CD1c-positive myeloid dendritic cell (primary cell): Measurements from ENCODE around the gene ELMO3.

Source experiments
- DNase-seq: peaks from one replicate; pipeline ENCODE4 v3.0.0-alpha.2; 2016; ENCODE audit errors: extremely low spot score

Gene ELMO3

DNA sequence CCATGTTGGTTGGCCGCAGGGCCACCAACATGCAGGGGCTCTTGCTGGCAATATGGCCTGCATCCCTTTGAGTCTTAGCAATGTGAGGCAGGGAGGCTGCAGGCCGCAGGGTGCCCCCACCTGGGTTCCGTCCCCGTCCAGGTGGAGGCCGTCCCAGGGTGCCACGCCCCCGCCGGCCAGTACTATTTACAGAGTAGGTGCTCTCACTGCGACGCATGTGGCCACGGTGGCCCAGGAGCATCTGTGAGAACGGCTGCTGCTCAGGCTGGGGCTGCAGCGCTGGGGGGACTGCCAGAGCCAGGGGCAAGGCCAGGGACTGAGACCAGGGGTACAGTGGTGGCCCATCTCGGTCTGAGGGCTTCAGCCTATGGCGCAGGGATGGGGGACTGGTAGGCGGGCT is 18.8 kb upstream of the ELMO3 start:
- no peak for DNase-seq

DNA sequence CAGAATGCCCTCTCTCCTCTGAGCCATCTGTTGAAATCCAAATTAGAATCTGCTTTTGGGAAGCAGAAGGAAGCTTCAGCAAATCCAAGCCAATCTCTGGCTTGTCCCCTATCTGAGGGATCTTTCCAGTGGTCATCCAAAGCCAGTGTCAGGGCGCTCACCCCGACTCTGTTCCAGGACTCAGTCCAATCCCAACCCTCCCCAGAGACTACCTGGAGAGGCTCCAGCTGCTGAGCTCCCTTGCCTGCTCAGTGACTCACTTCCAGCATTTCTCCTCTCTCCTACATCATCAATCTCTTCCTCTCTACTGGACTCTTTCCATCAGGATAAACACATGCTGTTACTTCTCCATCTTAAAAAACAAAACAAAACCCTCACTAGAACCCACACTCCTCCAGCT is 17.6 kb upstream of the ELMO3 start:
- no peak for DNase-seq

DNA sequence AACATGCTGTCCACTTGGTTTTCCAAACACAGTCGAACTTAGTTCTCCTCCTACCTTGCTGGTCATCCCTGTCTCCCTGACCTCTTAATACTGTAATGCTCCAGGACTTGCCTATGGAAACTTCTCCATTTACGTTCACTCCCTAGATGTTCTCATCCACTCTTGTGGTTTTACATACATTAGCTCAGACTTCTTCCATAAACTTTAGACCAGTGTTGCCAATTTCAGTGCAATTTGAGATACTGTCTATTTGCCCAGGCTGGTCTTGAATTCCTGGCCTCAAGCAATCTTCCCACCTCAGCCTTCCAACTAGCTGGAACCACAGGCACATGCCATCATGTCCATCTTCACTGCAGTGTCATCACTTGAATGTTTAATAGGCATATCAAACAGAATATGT is 16.6 kb upstream of the ELMO3 start:
- DNase-seq, result no peak

DNA sequence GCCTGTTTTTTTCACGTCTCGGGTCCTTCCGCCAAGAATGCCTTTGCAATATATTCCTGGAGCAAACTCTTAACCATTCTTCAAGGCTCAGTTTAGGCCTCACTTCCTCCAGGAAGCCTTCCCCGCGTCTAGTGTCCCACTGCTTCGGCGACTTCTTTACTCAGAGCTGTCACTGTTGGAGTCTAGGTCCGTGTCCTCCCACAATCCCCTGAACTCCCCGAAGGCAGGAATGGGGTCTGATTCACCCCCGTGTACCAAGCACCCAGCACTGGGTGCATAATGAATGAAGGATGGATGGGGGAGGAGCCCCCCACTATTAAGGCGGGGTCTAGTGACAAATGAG is 15.7 kb upstream of the ELMO3 start:
- DNase-seq, result no peak

DNA sequence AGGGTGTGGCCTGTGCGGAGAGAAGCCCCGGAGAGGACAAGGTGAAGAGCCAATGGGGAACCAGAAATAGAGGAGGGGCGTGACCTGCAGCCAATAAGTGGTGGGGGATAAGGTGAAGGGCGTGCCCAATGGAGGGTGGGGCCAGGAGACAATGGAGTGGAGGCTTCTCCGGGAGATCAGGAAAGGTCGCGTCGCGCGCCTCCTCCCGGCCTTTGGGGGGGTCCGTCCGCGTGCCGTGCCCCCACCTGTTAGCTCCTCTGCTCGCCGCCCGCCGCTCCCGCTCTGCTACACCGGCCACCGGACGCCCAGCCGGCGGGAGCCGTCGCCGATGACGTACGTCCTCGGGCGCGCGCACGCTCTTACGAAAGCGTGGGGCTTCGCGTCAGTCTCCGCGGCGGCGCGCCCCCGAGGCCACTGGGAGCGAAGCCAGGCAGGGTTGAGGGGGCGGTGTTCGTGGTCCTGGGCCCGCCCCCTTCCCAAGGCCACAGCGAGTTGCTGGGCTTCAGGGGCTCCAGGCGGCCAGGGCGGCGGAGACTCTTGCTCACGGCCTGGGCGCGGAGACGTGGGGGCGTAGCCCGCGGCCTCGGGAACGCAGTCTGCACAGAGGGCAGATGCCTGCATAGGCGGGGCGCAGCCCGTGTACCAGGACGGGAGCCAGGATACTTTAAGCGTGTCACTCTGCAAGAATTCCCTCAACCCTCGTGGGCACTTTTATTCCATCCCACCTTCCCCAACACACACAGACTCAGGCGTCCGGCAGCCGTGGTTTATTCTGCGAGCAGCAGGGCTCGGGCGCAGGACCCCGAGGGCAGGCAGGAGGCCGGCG is 15.1 kb upstream of the ELMO3 start, which contains the start of gene MATCAP1:
TSS of gene MATCAP1 (minus strand) at position 337 of the 826 bp plus-strand sequence. CDS start 3,353 bp downstream, outside the sequence.
- peak; percentile 96 for DNase-seq

DNA sequence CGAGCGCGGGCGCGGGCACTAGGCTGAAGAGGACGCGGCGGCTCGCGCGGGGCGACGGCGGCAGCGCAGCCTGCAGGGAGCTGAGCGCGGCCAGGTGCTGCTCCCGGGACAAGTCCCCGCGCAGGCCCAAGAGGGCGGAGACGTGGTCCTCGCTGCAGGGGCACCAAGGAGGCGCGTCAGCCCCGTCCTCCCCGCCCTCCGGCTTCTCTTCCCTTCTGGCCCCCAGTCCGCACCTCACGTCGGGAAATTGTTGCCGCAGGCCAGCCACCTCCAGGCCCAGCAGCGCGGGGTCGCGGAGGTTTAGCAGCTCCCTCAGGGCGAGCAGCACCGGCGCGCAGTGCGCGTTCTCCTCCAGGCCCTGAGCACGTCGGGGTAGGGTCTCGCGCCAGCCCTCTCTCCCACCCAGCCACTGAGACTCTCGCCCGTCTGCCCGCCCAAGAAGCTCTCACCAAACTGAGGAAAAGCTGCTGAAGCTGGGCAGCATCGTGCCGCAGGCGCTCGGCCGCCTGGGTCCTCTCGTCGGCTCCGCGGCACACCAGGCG is 14.4 kb upstream of the ELMO3 start:
- no peak for DNase-seq

DNA sequence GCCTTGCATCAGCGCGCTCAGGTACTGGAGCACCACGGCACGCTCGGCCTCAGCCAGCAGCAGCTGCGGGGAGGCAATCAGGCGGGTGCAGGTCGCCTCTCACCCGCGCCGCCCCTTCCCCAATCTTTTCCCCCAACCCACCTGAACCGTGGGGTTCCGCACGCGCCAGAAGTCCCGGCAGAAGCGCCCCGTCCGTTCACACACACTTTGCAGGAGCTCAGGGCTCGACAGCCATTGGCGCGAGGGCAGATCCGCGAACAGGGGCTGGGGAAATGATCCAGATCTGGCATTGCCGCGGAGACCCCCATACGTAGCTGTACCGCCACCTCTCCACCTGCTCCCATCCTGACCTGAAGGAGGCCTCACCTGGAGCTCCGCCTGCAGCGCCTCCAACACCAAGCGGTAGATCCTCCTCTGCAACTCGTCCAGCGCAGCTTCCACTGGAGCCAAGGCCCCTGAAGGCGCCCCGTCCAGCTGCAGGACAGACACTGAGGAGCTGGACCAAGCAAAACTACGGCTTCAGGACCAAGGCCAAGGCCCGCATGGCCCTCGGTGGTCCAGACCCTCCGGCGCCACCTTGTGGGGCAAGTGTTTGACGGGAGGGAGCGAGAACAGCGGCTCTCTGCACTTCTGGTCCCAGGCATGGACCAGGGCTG is 13.8 kb upstream of the ELMO3 start:
- DNase-seq, result peak; percentile 92

DNA sequence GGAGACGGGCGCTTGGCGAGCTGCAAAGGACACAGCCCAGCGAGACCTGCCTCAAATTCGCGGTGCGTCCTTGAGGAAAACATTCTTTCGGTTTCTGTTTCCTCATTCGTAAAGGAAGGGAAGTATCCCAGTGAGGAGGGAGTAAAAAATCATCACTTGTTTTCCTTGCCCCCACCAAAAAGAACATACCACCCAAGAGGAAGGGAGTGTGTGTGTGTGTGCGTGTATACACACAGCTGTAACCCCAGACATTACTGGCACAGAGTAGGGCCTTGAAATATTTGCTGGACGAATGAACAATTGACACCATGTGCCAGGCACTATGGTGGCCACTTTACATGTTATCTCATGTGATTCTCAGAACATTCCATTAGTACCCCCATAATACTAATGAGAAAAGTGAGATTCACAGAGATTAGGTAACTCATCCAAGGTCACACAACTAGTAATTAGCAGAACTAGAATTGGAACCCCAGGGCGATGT is 13.2 kb upstream of the ELMO3 start:
- no peak for DNase-seq

DNA sequence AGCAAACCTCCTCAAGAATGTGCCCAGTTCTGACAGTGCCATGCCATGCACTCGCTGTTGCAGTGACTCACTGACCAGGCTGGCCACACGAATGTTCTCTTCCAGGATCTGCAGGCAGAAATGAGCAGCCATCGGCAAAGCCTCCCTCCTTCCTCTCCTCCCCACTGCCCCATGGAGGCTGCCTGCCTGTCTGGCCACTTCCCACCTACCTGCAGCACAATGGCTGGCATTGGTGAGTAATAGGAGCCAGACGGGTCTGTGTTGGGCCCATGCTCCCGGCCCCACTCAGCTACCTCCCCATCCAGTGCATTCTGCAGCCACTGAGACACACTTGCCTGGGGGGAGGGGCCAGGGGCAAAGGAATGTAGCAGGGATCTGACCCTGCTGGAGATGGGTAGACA is 12.4 kb upstream of the ELMO3 start:
- no peak for DNase-seq

DNA sequence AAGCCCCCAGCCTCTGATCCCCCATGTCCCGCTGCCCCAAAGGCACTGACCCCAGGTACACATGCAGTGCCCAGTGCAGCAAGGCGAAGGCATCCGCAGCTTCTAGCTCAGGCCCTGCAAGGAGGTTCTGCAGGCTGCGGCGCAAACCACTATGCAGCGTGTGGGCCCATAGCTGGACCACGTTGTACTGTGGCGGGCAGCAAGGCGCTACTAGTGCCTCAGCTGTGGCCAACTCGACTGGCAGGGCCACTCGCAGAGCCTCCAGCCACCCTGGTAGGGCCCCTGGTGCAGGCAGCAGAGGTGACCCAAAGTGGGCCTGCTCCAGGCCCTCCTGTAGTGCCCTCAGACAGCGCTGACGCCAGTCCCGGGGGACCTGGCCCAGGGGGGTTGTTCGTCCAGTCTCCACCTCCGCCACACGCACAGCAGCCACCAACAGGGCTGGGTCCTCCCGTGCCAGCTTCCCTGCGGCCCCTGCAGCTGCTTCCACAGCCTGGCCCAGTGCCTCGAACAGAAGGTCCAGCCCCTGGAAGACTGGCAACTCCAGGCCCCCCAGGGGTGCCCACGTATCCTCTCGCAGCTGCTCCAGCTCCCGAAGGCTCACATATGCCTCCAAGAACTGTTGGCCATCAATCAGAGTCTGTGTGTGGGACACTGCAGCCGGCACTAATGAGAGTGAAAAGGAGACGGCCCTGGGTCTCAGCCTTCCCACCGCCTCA is 11.6 kb upstream of the ELMO3 start:
- no peak for DNase-seq

DNA sequence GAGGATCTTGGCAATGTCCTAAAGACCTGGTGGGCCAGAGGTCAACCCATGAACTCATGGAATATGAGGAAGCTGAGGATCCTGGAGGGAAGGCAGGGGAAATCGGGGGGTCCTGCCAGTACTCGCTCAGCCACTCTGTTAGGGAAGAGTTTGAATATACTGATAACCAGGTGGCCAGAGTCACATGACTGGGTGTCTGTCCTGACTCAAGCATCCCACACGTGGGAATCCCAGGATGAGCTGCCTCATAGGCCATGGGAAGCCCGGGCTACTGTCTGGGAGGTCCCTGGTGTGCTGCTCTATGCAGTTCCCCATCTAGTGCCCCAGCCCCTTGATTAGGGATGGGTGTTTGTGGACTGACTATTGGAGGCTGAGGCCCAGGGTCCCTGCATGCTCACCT is 10.6 kb upstream of the ELMO3 start:
- DNase-seq, result no peak

DNA sequence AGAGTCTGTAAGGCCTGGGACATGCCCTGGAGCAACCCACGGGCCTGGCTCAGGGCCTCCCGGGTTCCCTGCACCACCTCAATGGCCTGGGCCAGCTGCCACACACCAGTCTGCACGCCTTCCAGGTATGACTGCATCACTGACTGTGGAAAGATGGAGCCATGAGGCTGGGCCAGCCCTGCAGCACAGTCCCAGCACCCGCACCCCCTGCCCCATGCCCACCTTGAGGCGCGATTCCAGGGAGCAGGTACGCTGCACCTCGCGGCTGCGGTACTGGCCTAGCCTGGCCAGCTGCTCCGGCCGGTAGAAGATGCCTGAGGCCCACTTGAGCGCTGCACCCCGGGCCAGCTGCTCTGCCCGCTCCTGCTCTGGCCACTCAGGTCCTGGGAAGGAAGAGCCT is 10.1 kb upstream of the ELMO3 start:
- no peak for DNase-seq

DNA sequence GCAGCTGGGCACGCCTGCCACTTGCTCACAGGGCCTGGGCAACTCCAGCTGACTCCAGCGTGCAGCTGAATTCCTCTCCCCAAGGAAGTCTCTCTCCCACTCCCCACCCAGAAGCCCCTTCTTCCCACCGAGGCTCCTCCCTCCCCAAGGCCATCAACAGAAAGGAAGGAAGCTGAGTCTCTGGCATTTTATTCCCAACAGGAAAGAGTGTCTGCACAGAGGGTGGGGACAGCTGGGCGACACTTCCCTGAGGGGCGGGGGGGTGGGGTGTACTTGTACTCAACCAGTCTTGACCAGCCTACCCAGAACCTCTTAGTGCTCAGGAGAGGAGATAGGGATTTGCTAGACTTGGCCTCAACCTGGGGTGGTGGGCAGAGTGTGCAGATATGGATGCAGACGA is 8.9 kb upstream of the ELMO3 start, which contains the start of gene EXOC3L1:
TSS of gene EXOC3L1 (minus strand) at position 96 of the 400 bp plus-strand sequence. CDS start 460 bp downstream, outside the sequence.
- DNase-seq, result no peak

DNA sequence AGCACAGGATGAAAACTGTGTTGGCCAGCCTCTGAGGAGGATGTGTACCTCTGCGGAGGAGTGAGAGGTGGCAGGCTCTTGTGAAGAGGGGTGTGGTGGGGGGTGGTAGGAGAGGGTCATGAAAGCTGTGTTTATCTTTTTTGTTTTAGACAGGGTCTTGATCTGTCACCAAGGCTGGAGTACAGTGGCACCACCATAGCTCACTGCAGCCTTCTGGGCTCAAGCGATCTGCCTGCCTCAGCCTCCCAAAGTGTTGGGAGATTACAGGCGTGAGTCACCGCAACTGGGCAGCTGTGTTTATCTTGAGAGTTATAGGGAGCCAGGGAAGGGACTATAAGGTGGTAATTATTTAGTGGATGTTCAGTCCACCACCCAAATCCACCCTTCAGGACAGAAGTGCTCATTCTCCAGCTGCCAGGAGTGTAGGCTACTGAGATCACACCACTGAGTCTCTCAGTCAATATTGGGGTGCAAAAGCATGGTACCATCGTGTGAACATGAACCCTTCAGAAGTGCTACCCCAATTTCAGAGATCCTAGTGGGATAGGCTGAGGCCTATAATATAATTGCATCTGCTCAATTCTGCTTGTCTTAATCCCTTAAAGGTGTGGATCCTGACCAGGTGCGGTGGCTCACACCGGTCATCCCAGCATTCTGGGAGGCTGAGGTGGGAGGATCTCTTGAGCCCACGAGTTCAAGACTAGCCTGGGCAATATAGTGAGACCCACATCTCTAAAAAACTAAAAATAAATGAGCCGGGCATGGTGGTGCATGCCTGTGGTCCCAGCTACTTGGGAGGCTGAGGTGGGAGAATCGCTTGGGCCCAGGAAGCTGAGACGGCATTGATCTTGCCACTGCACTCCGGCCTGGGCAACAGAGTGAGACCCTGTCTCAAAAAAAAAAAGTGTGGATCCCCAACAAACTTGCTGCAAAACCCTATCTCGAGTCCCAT is 8.2 kb upstream of the ELMO3 start:
- no peak for DNase-seq

DNA sequence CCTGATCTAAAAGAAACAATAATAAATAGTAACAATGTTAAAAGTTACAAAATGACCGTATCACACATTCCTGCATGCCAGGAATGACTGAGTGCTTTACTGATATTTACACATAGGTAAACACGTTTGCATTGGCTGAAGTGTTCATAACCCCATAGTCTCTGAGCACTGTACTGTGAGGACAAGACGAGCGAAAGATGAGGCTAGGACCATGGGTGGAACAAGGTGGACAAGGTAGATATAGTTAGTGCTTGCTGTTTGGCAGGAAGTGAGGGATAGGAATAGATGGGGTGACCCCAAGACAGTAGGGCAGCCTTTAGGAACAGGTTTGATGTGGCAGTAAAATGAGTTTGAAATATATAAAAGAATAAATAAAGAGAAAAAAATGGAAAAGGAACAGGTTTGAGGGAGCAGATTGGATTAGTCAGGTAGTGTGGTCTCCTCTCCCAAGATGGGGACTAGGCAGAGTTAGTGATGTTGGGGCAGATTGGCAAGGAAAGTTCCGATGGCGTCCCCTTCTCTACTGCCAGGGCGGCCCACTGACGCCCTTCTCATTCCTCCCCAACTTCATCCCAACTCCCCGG is 7.4 kb upstream of the ELMO3 start:
- no peak for DNase-seq

DNA sequence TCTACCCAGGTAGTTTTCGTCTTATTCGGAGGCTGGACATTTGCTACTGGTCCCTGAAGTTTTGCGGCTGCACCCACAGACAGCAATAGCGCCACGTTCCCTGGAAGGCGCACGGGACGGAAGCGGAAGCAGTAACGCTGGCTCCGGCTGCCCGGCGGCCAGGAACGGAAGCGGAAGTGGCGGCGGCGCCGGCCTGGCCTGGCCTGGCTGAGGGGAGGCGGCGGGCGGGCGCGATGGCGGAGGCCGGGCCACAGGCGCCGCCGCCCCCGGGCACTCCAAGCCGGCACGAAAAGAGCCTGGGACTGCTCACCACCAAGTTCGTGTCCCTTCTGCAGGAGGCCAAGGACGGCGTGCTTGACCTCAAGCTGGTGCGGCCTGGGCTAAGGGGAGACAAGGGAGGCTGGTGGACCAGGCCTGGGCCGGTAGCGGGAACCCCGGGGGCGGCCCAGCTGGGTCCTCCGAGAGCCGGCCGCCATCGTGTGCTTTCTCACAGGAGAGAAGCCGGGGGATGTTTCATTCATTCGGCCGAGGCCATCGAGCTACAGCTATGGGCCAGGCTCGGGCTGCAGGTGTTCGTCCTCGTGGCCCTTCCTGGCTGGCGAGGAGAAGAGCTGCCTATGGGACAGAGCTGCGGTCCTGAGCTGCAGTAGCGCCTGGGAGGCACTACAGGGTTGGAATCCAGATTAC is 6.8 kb upstream of the ELMO3 start, which contains the start of gene E2F4:
TSS of gene E2F4 (plus strand) at position 161 of the 687 bp plus-strand sequence. CDS start at position 234, 73 bp downstream.
- DNase-seq, result peak; percentile 96

DNA sequence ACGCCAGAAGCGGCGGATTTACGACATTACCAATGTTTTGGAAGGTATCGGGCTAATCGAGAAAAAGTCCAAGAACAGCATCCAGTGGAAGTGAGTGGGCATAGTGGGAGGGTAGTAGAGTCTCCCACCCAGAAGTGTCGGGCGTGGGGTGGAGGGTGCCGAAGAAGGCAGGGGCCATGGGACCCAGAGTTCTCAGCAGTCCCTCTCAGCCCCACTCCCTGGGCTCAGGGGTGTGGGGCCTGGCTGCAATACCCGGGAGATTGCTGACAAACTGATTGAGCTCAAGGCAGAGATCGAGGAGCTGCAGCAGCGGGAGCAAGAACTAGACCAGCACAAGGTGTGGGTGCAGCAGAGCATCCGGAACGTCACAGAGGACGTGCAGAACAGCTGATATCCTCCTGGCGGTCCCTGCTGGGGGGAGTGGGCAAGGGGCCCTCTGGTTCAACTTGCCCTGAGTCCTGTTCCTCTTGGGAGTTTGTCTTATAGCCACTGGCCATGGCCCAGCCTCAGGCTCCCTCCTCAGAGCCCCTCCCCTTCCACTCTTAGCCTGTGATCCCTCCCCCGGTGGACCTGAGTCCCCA is 6.1 kb upstream of the ELMO3 start:
- DNase-seq, result no peak

DNA sequence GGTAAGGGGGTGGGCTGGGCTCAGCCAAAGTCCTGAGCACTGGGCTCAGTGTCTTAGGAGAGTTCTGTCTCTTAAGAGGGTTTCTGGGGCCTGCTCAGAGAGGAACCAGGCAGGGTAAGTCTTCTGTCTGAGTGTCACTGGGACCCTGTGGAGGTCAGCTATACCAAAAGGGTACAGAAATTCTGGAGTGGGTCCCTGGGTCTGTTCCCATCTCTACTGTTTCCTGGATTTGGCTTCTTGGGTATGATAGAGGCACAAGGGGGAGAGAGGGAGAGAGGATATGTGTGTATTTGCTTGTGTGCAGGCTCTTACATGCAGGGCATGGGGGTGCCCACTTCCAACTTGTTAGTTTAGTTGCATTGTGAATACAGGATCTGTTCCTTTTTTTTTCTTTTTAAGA is 5.4 kb upstream of the ELMO3 start:
- no peak for DNase-seq

DNA sequence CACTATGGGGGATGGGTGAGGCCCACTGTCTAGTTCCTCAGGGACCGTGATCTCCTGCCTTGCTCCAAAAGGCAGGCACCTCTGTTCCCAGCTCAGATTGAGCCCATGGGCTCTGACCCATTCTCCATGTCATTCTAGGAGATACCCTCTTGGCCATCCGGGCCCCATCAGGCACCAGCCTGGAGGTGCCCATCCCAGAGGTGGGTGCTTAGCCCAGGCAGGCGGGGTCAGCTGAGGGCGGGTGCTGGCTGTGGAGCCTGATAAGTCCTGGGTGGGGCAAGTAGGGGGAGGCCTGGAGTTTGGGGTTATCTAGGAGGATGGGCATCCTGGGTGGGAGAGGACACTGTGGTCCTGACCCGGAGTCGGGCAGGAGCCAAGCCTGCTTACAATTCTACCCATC is 4.7 kb upstream of the ELMO3 start:
- DNase-seq, result no peak

DNA sequence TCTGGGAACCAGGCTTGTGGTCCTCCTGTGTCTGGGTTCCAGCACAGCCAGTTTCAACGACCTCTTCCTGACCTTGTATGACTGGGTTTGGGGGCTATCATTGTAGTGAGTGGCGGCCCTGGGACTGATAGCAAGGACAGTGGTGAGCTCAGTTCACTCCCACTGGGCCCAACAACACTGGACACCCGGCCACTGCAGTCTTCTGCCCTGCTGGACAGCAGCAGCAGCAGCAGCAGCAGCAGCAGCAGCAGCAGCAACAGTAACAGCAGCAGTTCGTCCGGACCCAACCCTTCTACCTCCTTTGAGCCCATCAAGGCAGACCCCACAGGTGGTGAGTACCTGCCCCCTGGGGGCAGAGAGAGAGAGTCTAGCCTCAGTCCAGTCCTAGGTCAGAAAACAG is 3.3 kb upstream of the ELMO3 start:
- DNase-seq, result no peak
